GM23248 (cell line): ENCODE data around the gene ZNF143.

Experiments
- EZH2 ChIP-seq: fragments of 200-600 bp; sonication (generic); IDR thresholded peaks from 2 replicates; pipeline ENCODE4 v1.6.1; 2018; ENCODE audit warnings: antibody characterized with exemption, mild to moderate bottlenecking; ENCODE audit not compliant: insufficient read depth, poor library complexity, severe bottlenecking
- EZH2phosphoT487 ChIP-seq: fragments of 200-600 bp; sonication (generic); IDR thresholded peaks from 2 replicates; pipeline ENCODE4 v1.6.1; 2018; ENCODE audit warnings: antibody characterized with exemption, moderate library complexity, mild to moderate bottlenecking, low read depth; ENCODE audit not compliant: insufficient read depth

DNA sequence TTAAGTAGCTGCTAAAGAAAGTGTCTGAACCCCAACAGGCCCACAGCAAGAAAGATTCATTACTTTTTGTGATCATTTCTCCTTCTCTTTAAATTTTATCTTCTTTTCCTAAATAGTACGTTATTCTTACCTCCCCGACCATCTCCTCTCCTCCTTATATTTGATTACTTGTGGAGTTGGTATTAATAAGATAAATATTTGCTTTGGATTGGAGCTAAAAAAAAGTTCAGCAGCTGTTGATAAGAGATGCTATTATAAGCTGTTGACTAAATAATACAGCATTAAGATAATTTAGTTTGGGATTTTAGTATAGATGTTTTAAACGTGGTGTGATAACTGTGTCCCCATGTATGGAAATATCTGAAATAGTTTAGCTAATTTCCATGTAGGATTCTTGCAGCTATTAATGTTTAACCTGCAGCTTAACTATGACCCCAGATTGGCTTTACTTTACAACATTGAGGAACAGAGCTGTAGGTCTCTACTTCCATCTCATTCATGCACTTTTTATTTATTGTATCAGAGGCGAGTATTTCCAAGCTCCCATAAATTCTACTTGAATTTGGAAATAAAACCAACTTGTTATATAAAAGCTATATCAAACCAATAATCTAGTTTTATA, 37.8 kb downstream of the ZNF143 start:
- TF ChIP-seq EZH2 (no peak), EZH2phosphoT487 (no peak)
